ENCODE measurements around the gene RPN1. TPM values are rescaled to one million over a fixed set of nuclear protein-coding genes. Genes with fewer than 3 reads are reported as not detected.
A peak's percentile ranks its signal among the peaks of the same experiment; 100 is the strongest.

RPN1 gene
- total RNA-seq (2014; rRNA removed; shearing (Covaris generic)) (148 and 149 TPM in 2 replicates), total RNA-seq (2022) (115 and 123 TPM in 2 replicates), Bru-seq, nascent RNA (percentile 74 among the genes with signal in this experiment), BruChase-seq, experiment 1, labeled RNA remaining after a 6-hour chase (percentile 83 among the genes with signal in this experiment), BruChase-seq, experiment 2, labeled RNA remaining after a 2-hour chase (percentile 80 among the genes with signal in this experiment)
- long read RNA-seq, transcript RPN1-201 (10 exons, 2,314 nt), result major isoform, 315 of 354 reads
- long read RNA-seq, partial matches to known transcripts, result 21 of 354 reads
- long read RNA-seq, other reads (novel, unspliced or antisense), result 18 of 354 reads

DNA sequence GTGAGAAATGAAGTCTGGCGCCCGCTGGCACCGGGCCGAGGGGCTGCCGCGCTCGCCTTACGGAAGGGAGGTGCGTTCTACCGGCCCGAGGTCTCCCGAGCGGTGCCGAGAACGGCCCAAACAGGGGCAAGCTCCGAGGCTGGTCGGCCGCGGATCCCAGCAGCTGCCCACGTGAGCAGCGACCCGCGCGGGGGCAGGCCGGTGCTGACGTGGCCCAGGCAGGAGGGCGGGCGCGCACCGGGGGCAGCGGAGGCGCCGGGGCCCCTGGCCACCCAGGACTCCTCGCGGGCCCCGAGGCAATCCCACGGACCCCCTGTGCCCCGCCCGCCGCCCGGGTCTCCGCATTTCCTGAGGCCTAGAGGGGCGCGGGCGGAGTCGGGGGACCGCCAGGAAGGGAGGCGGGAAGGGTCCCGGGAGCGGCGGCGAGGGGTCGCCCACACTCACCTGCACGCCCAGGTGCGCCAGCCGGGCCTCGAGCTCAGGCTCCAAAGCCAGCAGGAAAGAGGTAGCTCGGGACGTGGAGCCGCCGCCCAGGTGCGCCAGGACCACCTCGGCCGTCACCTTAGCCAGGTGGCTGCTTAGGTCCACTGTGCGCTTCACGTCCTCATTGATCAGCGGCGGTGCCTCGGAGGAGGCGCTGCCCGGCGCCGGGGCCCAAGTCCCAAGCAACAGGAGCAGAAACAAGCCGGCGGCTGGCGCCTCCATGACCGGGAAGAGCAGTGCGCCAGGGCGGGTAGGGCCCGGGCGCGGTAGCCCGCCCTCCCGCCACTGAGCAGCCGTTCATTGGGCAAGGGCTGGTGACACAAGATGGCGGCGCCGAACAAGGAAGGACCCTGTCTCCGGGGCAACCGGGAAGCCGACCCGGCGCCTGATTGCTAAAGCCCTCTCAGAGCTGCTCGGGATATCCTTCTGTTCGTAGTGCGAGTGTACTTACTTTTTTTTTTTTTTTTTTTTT is at the start of gene RPN1:
RPN1 (minus strand) TSS at position 723 of the 955 bp plus-strand sequence; CDS start at position 705, 18 bp downstream.
- no TSS peak for BruUV-seq (replicated peaks)
- intact Hi-C loops (cut with micrococcal nuclease; ENCODE audit: unreplicated experiment), result loop anchor here (1.0 to 2.0 kb wide), 3 partner anchors 30 to 229 kb away; partner anchors contain the start of gene ACAD9
- Histone ChIP-seq H3K36me3 (ENCODE audit: insufficient read depth, low read length) (peaks cover 18% of the 10 kb centered on the region), H3K4me3 (ENCODE audit: low read depth, low read length, poor library complexity, severe bottlenecking) (peak within 1 kb of the TSS; percentile 98), H3K4me1 (ENCODE audit: insufficient read depth, low read length, poor library complexity, severe bottlenecking) (peaks cover 12% of the 10 kb centered on the region), H2AFZ (ENCODE audit: low read length) (peak within 1 kb of the TSS; percentile 92), H3K4me2 (ENCODE audit: low read length) (peak within 1 kb of the TSS; percentile 98), H3K79me2 (ENCODE audit: insufficient read depth, low read depth, low read length) (peaks cover 52% of the 10 kb centered on the region), H3K9me2 (ENCODE audit: insufficient read depth, low read length) (no peaks in the 10 kb centered on the region), H4K20me1 (ENCODE audit: insufficient read depth, low read length) (peaks cover 17% of the 10 kb centered on the region), H3K9me3 (ENCODE audit: low read length) (peaks cover 5% of the 10 kb centered on the region; the same call in 1 of the 2 replicates), H3K27ac (ENCODE audit: low read depth, low read length, poor library complexity, severe bottlenecking) (peak within 1 kb of the TSS; percentile 75)
- ChIA-PET CTCF (ENCODE audit: unreplicated experiment) (no interaction called here), POLR2A (interaction anchor here (0.7 to 1.2 kb wide), 3 partner anchors 25 to 31 kb away, joined by 3 to 4 read pairs (median 4); no protein-coding TSS in a partner anchor)
- peak; percentile 95 for DNase-seq (ENCODE audit: low spot score)
- TF ChIP-seq CTCF (conservative IDR thresholded peaks at IDR 0.05; ENCODE audit: low read length) (no peak), EZH2phosphoT487 (IDR thresholded peaks at IDR 0.05; ENCODE audit: borderline replicate concordance, low read depth, low read length) (no peak)

DNA sequence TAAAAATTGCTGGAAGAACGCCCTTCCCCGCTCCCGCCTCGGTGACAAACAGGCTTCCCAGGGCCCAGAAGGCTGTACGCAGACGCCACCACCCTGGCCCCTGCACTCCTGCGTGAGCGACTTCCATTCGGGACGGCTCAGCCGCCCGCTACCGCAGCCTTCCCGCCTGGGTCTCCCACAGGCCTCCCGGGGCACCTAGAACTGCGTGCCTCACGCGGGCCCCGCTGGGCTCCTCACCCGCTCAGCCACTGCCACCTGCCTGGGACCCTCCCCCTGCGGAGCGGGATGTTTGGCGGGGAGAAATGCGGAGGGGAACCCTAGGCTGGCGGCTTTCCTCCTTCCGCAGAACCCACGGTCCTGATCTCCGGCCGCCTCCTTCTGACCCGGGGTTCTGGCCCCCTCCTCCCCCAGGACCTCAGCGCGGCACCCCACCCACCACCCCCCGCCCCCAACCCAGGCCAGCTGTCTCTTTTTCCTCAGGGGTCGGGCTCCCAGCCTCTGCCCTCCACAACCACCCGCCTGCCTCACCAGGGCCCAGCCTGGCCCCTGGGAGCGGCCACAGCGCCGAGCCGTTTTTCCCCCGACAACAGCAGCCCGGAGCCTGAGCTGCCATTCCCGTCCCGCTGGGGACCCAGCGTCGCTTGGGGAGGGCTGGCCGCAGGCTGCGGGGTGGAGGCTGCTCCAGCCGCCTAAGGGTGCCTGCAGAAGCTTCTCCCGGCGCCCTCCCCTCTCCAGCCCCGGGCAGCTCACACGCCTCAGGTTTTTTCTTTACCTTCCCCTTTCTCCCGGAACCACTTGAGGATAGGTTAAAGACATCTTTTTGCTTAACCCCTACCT is 47.8 kb upstream of the RPN1 start:
- Histone ChIP-seq H3K79me2 (ENCODE audit: insufficient read depth, low read depth, low read length) (no peaks in the 10 kb centered on the region), H3K4me3 (ENCODE audit: low read depth, low read length, poor library complexity, severe bottlenecking) (no peak overlapping the region), H3K4me1 (ENCODE audit: insufficient read depth, low read length, poor library complexity, severe bottlenecking) (peaks cover 14% of the 10 kb centered on the region), H3K4me2 (ENCODE audit: low read length) (no peak overlapping the region), H3K27ac (ENCODE audit: low read depth, low read length, poor library complexity, severe bottlenecking) (no peak overlapping the region), H3K9me3 (ENCODE audit: low read length) (no peaks in the 10 kb centered on the region), H3K36me3 (ENCODE audit: insufficient read depth, low read length) (no peaks in the 10 kb centered on the region), H2AFZ (ENCODE audit: low read length) (no peak overlapping the region), H3K9me2 (ENCODE audit: insufficient read depth, low read length) (no peaks in the 10 kb centered on the region), H4K20me1 (ENCODE audit: insufficient read depth, low read length) (no peaks in the 10 kb centered on the region)
- DNase-seq (ENCODE audit: low spot score), result no peak
- ChIA-PET CTCF (ENCODE audit: unreplicated experiment) (no interaction called here), POLR2A (no interaction called here)
- BruUV-seq (replicated peaks), result no TSS peak
- intact Hi-C loops (cut with micrococcal nuclease; ENCODE audit: unreplicated experiment), result no loop called here
- no peak for TF ChIP-seq EZH2phosphoT487 (IDR thresholded peaks at IDR 0.05; ENCODE audit: borderline replicate concordance, low read depth, low read length)
- no peak for TF ChIP-seq CTCF (conservative IDR thresholded peaks at IDR 0.05; ENCODE audit: low read length)
